ENCODE measurements around the gene CRPPA.

The CRPPA gene

GRCh38 chr7:16432425-16432731, 11.0 kb upstream of the CRPPA start:
- Histone ChIP-seq H3K9me3 (ENCODE audit: control insufficient read depth, insufficient read depth, low read depth, low read length) (no peaks in the 10 kb centered on the region), H3K36me3 (ENCODE audit: control insufficient read depth in 2 of 2, insufficient read depth in 1 of 2, low read length in 2 of 2) (no peaks in the 10 kb centered on the region), H3K4me1 (ENCODE audit: control insufficient read depth, insufficient read depth, low read length) (no peaks in the 10 kb centered on the region), H3K4me3 (ENCODE audit: low read depth, low read length) (no peak overlapping the region), H3K27ac (ENCODE audit: extremely low read depth, low read depth, low read length) (no peak overlapping the region)
- POLR2A ChIA-PET: no interaction called here
- CTCF ChIA-PET: interaction anchor here (0.6 to 8.8 kb wide), 15 partner anchors 12 to 236 kb away, joined by 3 to 71 read pairs (median 4); no protein-coding TSS in a partner anchor
- TF ChIP-seq ZBTB21 (tag by site-specific recombination; IDR thresholded peaks at IDR 0.05) (no peak), ZFHX2 (tag by site-specific recombination; conservative IDR thresholded peaks at IDR 0.05) (no peak), ZNF184 (tag by site-specific recombination; IDR thresholded peaks at IDR 0.05) (no peak), HOXA7 (CRISPR knock-in tag; IDR thresholded peaks at IDR 0.05; ENCODE audit: borderline replicate concordance) (no peak), ZNF701 (tag by site-specific recombination; IDR thresholded peaks at IDR 0.05) (no peak), ZBTB44 (tag by site-specific recombination; IDR thresholded peaks at IDR 0.05) (no peak), ZXDB (tag by site-specific recombination; IDR thresholded peaks at IDR 0.05) (no peak), HOXD13 (CRISPR knock-in tag; IDR thresholded peaks at IDR 0.05; ENCODE audit: borderline replicate concordance) (no peak), INSM2 (tag by site-specific recombination; IDR thresholded peaks at IDR 0.05) (no peak), ZNF555 (tag by site-specific recombination; conservative IDR thresholded peaks at IDR 0.05) (no peak), ZNF645 (tag by site-specific recombination; IDR thresholded peaks at IDR 0.05) (no peak), ZNF704 (tag by site-specific recombination; IDR thresholded peaks at IDR 0.05) (no peak), ZBTB8A (tag by site-specific recombination; IDR thresholded peaks at IDR 0.05) (no peak), ZNF514 (tag by site-specific recombination; IDR thresholded peaks at IDR 0.05) (no peak)

- no peaks in the 10 kb centered on the region for H3K9me3 ChIP-seq (ENCODE audit: control insufficient read depth, insufficient read depth, low read depth, low read length)
- H3K36me3 ChIP-seq (ENCODE audit: control insufficient read depth in 2 of 2, insufficient read depth in 1 of 2, low read length in 2 of 2): no peaks in the 10 kb centered on the region
- H3K27ac ChIP-seq (ENCODE audit: extremely low read depth, low read depth, low read length): no peak overlapping the region
- H3K4me1 ChIP-seq (ENCODE audit: control insufficient read depth, insufficient read depth, low read length): no peaks in the 10 kb centered on the region
- H3K4me3 ChIP-seq (ENCODE audit: low read depth, low read length): no peak overlapping the region
- ChIA-PET POLR2A (no interaction called here), CTCF (interaction anchor here (0.6 to 8.8 kb wide), 17 partner anchors 17 to 236 kb away, joined by 3 to 71 read pairs (median 4); no protein-coding TSS in a partner anchor)
- TF ChIP-seq ZNF239 (tag by site-specific recombination; IDR thresholded peaks at IDR 0.05) (no peak), ZNF571 (tag by site-specific recombination; IDR thresholded peaks at IDR 0.05) (no peak), ZNF654 (tag by site-specific recombination; IDR thresholded peaks at IDR 0.05; ENCODE audit: low read depth) (peak; percentile 28; the same call in 1 of the 2 replicates), ZNF645 (tag by site-specific recombination; IDR thresholded peaks at IDR 0.05) (no peak), ZNF514 (tag by site-specific recombination; IDR thresholded peaks at IDR 0.05) (no peak), CTCF (tag by site-specific recombination; IDR thresholded peaks at IDR 0.05) (peak; percentile 26; the same call in 1 of the 2 replicates), ZNF404 (tag by site-specific recombination; IDR thresholded peaks at IDR 0.05) (no peak), ZNF670 (tag by site-specific recombination; IDR thresholded peaks at IDR 0.05; ENCODE audit: low read depth) (no peak), ZNF623 (tag by site-specific recombination; IDR thresholded peaks at IDR 0.05) (no peak), MYNN (tag by site-specific recombination; IDR thresholded peaks at IDR 0.05; ENCODE audit: borderline replicate concordance) (no peak), ZNF473 (tag by site-specific recombination; IDR thresholded peaks at IDR 0.05) (no peak)
Observed at GRCh38 chr7:16431646-16432424, 10.5 kb upstream of the CRPPA start.

All from HEK293 (cell line).